Stimulated activated effector memory CD8-positive, alpha-beta T cell treated with anti-CD3 and anti-CD28 coated beads, Interleukin-12 subunit alpha, Interleukin-12 subunit beta, amount 100 ng/mL, for 72 hours (primary cell): ENCODE data around the gene PLAC8L1.
A peak's percentile ranks its signal among the peaks of the same experiment; 100 is the strongest.

Experiments used
- ATAC-seq: fragments of 150-1000 bp; cut with Tn5 transposase; 2 replicates; pipeline ENCODE4 v1.10.0; 2021
- DNase-seq, 2 donors: peaks; one replicate each; pipeline ENCODE4 v3.0.0; 2021 to 2022; ENCODE audit warnings: low spot score in 2 of 2
- H3K27ac Mint-ChIP-seq: one replicate; pipeline ENCODE4 v1.8.0; 2022; ENCODE audit warnings: mild to moderate bottlenecking, mixed read lengths
- H3K36me3 Mint-ChIP-seq: one replicate; pipeline ENCODE4 v1.8.0; 2022; ENCODE audit warnings: mild to moderate bottlenecking, mixed read lengths
- H3K4me1 Mint-ChIP-seq: one replicate; pipeline ENCODE4 v1.8.0; 2022; ENCODE audit warnings: mixed read lengths
- H3K4me3 Mint-ChIP-seq: one replicate; pipeline ENCODE4 v1.8.0; 2022; ENCODE audit warnings: mild to moderate bottlenecking, mixed read lengths
- H3K9me3 Mint-ChIP-seq: one replicate; pipeline ENCODE4 v1.8.0; 2022; ENCODE audit warnings: mixed read lengths

PLAC8L1 gene

GRCh38 chr5:146101646-146102045 is 3.7 kb downstream of the PLAC8L1 start:
- no peaks in the 10 kb centered on the region for H3K9me3 Mint-ChIP-seq
- no peaks in the 10 kb centered on the region for H3K4me1 Mint-ChIP-seq
- H3K27ac Mint-ChIP-seq: no peak overlapping the region
- no peak for DNase-seq
- H3K36me3 Mint-ChIP-seq: no peaks in the 10 kb centered on the region
- H3K4me3 Mint-ChIP-seq: no peak overlapping the region
- no peak for ATAC-seq

- Mint-ChIP-seq H3K9me3 (no peaks in the 10 kb centered on the region), H3K36me3 (no peaks in the 10 kb centered on the region), H3K4me1 (no peaks in the 10 kb centered on the region), H3K27ac (no peak overlapping the region), H3K4me3 (no peak overlapping the region)
- no peak for ATAC-seq
- DNase-seq: no peak
These were observed 7.3 kb downstream of the PLAC8L1 start for GRCh38 chr5:146098047-146098446.

GRCh38 chr5:146091881-146092280 is 13.5 kb downstream of the PLAC8L1 start:
- no peaks in the 10 kb centered on the region for H3K4me1 Mint-ChIP-seq

GRCh38 chr5:146089287-146089686 is 16.1 kb downstream of the PLAC8L1 start:
- Mint-ChIP-seq H3K9me3 (no peaks in the 10 kb centered on the region), H3K4me1 (no peaks in the 10 kb centered on the region), H3K27ac (no peak overlapping the region), H3K36me3 (no peaks in the 10 kb centered on the region), H3K4me3 (no peak overlapping the region)
- no peak for ATAC-seq
- DNase-seq: no peak

More at GRCh38 chr5:146091881-146092280, 13.5 kb downstream of the PLAC8L1 start:
- DNase-seq (no peak), ATAC-seq (no peak)
- H3K9me3 Mint-ChIP-seq: no peaks in the 10 kb centered on the region
- no peak overlapping the region for H3K27ac Mint-ChIP-seq
- H3K4me3 Mint-ChIP-seq: no peak overlapping the region
- no peaks in the 10 kb centered on the region for H3K36me3 Mint-ChIP-seq

DNA sequence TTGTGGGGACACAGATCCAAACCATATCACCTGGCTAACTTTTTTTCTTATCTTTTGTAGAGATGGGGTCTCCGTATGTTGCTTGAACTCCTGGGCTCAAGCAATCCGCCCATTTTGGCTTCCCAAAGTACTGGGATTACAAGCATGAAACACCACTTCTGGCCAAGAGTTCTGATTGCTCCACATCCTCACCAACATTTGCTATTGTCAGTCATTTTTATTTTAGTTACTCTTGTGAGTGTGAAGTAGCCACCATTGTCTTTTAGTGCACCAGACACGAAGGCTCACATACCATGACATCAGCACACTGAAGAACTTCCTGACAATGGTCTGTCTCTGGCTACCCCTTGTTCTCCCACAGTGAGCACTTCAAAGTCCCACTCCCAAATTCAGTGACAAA is 17.3 kb downstream of the PLAC8L1 start:
- Mint-ChIP-seq H3K9me3 (no peaks in the 10 kb centered on the region), H3K4me3 (no peak overlapping the region), H3K27ac (no peak overlapping the region), H3K36me3 (no peaks in the 10 kb centered on the region), H3K4me1 (no peaks in the 10 kb centered on the region)
- DNase-seq: no peak
- ATAC-seq: no peak

DNA sequence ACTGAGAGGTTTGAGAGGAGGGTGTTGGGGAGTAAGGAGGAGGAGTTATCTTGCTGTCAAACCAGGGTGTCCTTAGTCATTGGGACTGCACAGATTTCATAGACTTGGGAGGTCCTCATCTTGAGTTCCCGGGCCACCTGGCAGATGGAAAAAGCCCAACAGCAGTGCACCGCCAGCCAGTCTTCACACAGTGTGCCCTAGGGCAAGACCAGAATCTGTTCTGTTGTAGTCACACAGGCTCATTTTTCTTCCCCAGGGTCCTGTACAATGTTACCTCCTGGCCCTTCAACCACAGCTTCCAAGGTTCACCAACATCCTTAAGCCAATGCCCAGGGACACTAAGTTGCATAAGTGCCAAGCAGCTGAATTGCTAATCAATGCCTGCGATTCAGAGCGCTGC is 21.0 kb downstream of the PLAC8L1 start:
- Mint-ChIP-seq H3K4me1 (peaks cover 9% of the 10 kb centered on the region), H3K27ac (no peak overlapping the region), H3K36me3 (no peaks in the 10 kb centered on the region), H3K9me3 (no peaks in the 10 kb centered on the region), H3K4me3 (no peak overlapping the region)
- DNase-seq: no peak
- no peak for ATAC-seq

- no peak overlapping the region for H3K4me3 Mint-ChIP-seq
- H3K36me3 Mint-ChIP-seq: no peaks in the 10 kb centered on the region
- peaks cover 21% of the 10 kb centered on the region for H3K4me1 Mint-ChIP-seq
These were observed 22.6 kb downstream of the PLAC8L1 start for GRCh38 chr5:146082798-146083197.

DNA sequence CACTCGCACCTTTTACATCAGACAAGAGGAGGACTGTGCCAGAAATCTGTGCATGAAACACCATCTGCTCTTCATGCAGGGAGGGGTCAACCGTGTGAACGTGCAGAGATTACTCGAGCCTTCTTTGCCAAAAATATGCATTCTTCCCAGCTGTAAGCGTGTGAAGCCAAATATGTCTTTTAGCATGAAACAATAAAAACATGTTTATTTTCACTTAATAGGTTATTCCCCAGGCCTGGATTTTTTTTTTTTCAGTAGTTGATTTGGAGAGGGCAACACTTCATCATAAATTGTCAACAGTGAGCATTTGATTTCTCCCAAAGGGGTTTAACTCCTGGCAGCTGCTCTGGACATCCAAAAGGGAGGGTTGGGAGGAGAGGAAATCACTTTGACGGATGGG is 23.8 kb downstream of the PLAC8L1 start:
- Mint-ChIP-seq H3K4me1 (peaks cover 21% of the 10 kb centered on the region), H3K9me3 (no peaks in the 10 kb centered on the region), H3K27ac (no peak overlapping the region), H3K36me3 (no peaks in the 10 kb centered on the region), H3K4me3 (no peak overlapping the region)
- no peak for ATAC-seq
- DNase-seq: no peak

More at GRCh38 chr5:146082798-146083197, 22.6 kb downstream of the PLAC8L1 start:
- DNase-seq: no peak
- H3K27ac Mint-ChIP-seq: no peak overlapping the region
- peak; percentile 63 for ATAC-seq
- no peaks in the 10 kb centered on the region for H3K9me3 Mint-ChIP-seq

DNA sequence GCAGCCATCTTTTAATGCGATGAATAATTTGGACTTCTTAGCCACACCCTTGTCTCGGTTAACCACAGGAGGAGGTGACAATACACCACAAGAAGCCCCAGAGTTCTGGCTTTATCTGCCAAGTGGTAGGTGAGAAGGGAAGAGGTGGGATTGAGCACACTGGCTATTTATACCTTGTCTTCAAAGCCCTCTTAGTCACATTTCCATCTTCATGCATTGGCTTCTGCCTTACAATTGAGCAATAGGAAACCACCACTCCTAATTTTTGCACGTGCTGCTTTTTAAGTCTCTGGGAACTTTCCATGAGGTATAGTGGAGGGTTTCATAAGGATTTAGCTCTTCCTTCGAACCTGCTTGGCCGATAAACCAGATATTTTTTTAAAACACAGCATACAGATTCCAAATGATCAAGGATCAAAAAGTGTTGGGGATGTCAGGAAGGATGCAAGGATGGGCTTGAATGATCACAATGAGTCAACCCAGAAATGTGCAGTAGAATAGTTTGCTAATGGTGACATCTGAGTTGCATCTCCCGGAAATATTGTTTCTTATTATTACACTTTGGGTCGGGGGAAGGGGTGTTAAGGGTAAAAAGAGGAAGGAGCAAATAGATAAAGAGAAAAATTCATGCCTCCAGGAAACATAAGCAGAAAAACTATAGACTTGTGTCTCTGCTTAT is 25.5 kb downstream of the PLAC8L1 start:
- Mint-ChIP-seq H3K27ac (no peak overlapping the region), H3K36me3 (no peaks in the 10 kb centered on the region), H3K9me3 (no peaks in the 10 kb centered on the region), H3K4me1 (peaks cover 21% of the 10 kb centered on the region), H3K4me3 (no peak overlapping the region)
- peak; percentile 66 for ATAC-seq
- DNase-seq: no peak

DNA sequence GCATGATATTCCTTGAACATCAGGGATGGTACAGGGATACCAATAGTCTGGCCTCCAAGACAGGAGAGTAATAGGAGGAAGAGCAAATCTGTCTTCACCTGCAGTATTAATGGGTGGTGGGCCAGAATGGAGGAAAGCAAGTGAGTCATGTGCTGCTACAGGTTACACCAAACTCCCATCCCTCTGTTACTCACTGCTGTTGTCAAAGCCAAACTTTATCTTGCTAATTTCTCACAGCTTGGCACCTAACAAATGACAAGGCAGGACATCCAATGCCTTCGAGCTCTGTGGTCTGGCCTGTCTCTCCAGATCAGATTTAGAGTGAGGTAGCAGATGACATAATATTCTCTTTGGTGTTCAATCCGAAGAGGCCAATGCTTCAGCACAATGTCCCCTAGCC is 26.8 kb downstream of the PLAC8L1 start:
- peaks cover 21% of the 10 kb centered on the region for H3K4me1 Mint-ChIP-seq
- no peaks in the 10 kb centered on the region for H3K36me3 Mint-ChIP-seq
- H3K27ac Mint-ChIP-seq: no peak overlapping the region
- ATAC-seq (peak; percentile 19), DNase-seq (no peak)
- H3K4me3 Mint-ChIP-seq: no peak overlapping the region
- H3K9me3 Mint-ChIP-seq: no peaks in the 10 kb centered on the region

DNA sequence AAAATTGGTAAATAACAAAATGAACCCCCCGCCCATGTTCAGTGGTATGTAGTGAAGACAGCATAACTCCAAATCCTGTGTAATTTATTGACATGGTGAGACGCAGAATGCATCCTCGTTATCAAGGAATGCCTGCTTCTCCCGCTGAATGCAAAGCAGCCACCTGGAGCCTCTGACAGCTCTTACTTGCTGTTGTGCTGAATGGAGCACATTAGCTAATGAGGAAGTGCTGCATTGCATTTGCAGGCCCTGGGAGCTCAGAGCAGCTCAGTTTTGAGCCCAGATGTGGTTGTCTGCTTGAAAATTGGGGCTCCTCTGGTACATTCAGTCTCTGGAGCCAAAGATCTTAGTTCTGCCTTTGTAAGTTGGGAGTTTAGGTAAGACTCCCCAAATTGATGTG is 28.9 kb downstream of the PLAC8L1 start:
- ATAC-seq: no peak
- no peak for DNase-seq
- Mint-ChIP-seq H3K27ac (no peak overlapping the region), H3K9me3 (no peaks in the 10 kb centered on the region), H3K4me1 (peaks cover 21% of the 10 kb centered on the region), H3K36me3 (no peaks in the 10 kb centered on the region), H3K4me3 (no peak overlapping the region)

DNA sequence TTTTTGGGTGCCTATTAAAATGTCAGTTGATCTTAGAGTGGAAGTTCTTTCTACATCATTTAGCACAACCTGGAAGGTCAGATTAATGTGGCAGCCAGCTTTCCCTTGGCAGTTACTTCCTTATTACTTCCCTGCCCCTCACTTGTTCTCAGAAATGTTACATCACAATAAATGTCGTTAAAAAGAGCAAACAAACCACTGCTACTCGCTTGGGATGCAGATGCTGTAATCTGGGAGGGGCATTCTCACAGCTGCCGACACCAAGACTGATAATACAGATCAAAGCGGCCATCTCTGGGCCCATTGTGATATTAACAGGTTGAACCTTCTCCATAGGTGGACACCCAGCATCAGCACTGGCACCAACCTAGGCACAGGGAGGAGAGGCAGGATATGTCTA is 29.3 kb downstream of the PLAC8L1 start:
- no peak overlapping the region for H3K4me3 Mint-ChIP-seq
- no peaks in the 10 kb centered on the region for H3K9me3 Mint-ChIP-seq
- DNase-seq (no peak), ATAC-seq (no peak)
- peaks cover 21% of the 10 kb centered on the region for H3K4me1 Mint-ChIP-seq
- H3K36me3 Mint-ChIP-seq: no peaks in the 10 kb centered on the region
- H3K27ac Mint-ChIP-seq: no peak overlapping the region

GRCh38 chr5:146073239-146073900 is 32.0 kb downstream of the PLAC8L1 start:
- no peak for ATAC-seq
- no peak for DNase-seq
- no peaks in the 10 kb centered on the region for H3K9me3 Mint-ChIP-seq
- peaks cover 2% of the 10 kb centered on the region for H3K4me1 Mint-ChIP-seq
- no peaks in the 10 kb centered on the region for H3K36me3 Mint-ChIP-seq
- H3K4me3 Mint-ChIP-seq: no peak overlapping the region
- H3K27ac Mint-ChIP-seq: no peak overlapping the region

DNA sequence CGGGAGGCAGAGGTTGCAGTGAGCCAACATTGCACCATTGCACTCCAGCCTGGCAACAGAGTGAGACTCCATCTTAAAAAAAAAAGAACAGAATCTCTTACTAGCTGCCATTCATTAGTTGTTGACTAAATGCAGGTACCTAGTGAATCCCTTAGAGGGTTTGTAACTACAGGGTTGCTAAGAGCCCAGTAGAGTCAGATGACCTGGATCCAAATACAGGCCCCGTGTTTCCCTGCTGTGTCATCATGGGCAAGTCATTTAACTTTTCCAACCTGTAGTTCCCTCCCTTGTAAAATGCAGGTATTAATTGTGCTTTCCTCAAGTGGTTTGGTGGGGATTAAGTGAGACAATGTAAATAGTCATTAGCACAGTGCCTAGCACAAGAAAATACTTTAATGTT is 32.8 kb downstream of the PLAC8L1 start:
- Mint-ChIP-seq H3K4me3 (no peak overlapping the region), H3K4me1 (no peaks in the 10 kb centered on the region), H3K36me3 (no peaks in the 10 kb centered on the region), H3K27ac (no peak overlapping the region), H3K9me3 (no peaks in the 10 kb centered on the region)
- ATAC-seq: no peak
- DNase-seq: no peak

GRCh38 chr5:146071171-146071570 is 34.2 kb downstream of the PLAC8L1 start:
- ATAC-seq (no peak), DNase-seq (no peak)
- H3K4me3 Mint-ChIP-seq: no peak overlapping the region
- no peaks in the 10 kb centered on the region for H3K4me1 Mint-ChIP-seq
- H3K36me3 Mint-ChIP-seq: no peaks in the 10 kb centered on the region
- no peak overlapping the region for H3K27ac Mint-ChIP-seq
- no peaks in the 10 kb centered on the region for H3K9me3 Mint-ChIP-seq

- H3K9me3 Mint-ChIP-seq: no peaks in the 10 kb centered on the region
- H3K4me3 Mint-ChIP-seq: no peak overlapping the region
- H3K27ac Mint-ChIP-seq: no peak overlapping the region
These were observed 34.6 kb downstream of the PLAC8L1 start for GRCh38 chr5:146070746-146071145.

More at GRCh38 chr5:146070746-146071145, 34.6 kb downstream of the PLAC8L1 start:
- Mint-ChIP-seq H3K36me3 (no peaks in the 10 kb centered on the region), H3K4me1 (no peaks in the 10 kb centered on the region)
- DNase-seq (no peak), ATAC-seq (no peak)
